HEK293 (cell line): Measurements from ENCODE around the gene PTGDR2.

ENCODE experiments used
- CTCF ChIA-PET: fragments of 350-600 bp; formaldehyde crosslinking; extraction: SDS; loops from one replicate; lab custom pipeline; 2021; ENCODE audit warnings: antibody characterized with exemption; lab: Yijun Ruan, JAX
- POLR2A ChIA-PET: fragments of 300-600 bp; formaldehyde crosslinking; extraction: SDS; loops from one replicate; lab custom pipeline; 2020; ENCODE audit warnings: antibody characterized with exemption, inconsistent platforms; lab: Yijun Ruan, JAX
- H3K27ac ChIP-seq: fragments of 200-500 bp; sonication (Bioruptor generic); 2 replicates; pipeline ENCODE4 v1.5.1; 2014; ENCODE audit warnings: low read depth, low read length, control low read depth, inconsistent platforms; ENCODE audit errors: extremely low read depth
- H3K36me3 ChIP-seq, 2 experiments: fragments of 200-500 bp in 1 of 2; sonication (Bioruptor generic) in 1 of 2; 1 replicate in 1 of 2; 2 replicates in 1 of 2; pipeline ENCODE4 v1.5.1; 2014 to 2017; ENCODE audit warnings: inconsistent platforms in 2 of 2, low read length in 2 of 2; ENCODE audit not compliant: control insufficient read depth in 2 of 2, insufficient read depth in 1 of 2
- H3K4me1 ChIP-seq: fragments of 200-500 bp; sonication (Bioruptor generic); 2 replicates; pipeline ENCODE4 v1.5.1; 2014; ENCODE audit warnings: mild to moderate bottlenecking, low read length, inconsistent platforms; ENCODE audit not compliant: control insufficient read depth, insufficient read depth
- H3K4me3 ChIP-seq: 2 replicates; pipeline ENCODE4 v1.5.1; 2011; ENCODE audit warnings: low read depth, mild to moderate bottlenecking, control low read depth, low read length, moderate library complexity
- H3K9me3 ChIP-seq: fragments of 200-500 bp; sonication (Bioruptor generic); 2 replicates; pipeline ENCODE4 v1.5.1; 2014; ENCODE audit warnings: low read depth, low read length, inconsistent platforms; ENCODE audit not compliant: control insufficient read depth, insufficient read depth
- CTCF ChIP-seq: fragments of 450-650 bp; formaldehyde crosslinking; IDR thresholded peaks from 2 replicates; pipeline ENCODE4 v1.5.1; 2016; ENCODE audit warnings: missing biosample characterization, missing genetic modification characterization
- GLIS2 ChIP-seq: fragments of 450-650 bp; formaldehyde crosslinking; IDR thresholded peaks from 2 replicates; pipeline ENCODE4 v1.5.1; 2016; ENCODE audit warnings: missing biosample characterization, missing genetic modification characterization
- SCRT1 ChIP-seq: fragments of 450-650 bp; formaldehyde crosslinking; IDR thresholded peaks from 2 replicates; pipeline ENCODE4 v1.5.1; 2016; ENCODE audit warnings: missing biosample characterization, missing genetic modification characterization, borderline replicate concordance
- ZBTB17 ChIP-seq: fragments of 450-650 bp; formaldehyde crosslinking; IDR thresholded peaks from 2 replicates; pipeline ENCODE4 v1.5.1; 2016; ENCODE audit warnings: missing biosample characterization, missing genetic modification characterization
- ZFP37 ChIP-seq: fragments of 450-650 bp; formaldehyde crosslinking; IDR thresholded peaks from 2 replicates; pipeline ENCODE4 v1.5.1; 2016; ENCODE audit warnings: missing biosample characterization, missing genetic modification characterization
- ZFP69B ChIP-seq: fragments of 450-650 bp; formaldehyde crosslinking; IDR thresholded peaks from 2 replicates; pipeline ENCODE4 v1.5.1; 2016; ENCODE audit warnings: missing biosample characterization, missing genetic modification characterization
- ZNF114 ChIP-seq: fragments of 450-650 bp; formaldehyde crosslinking; IDR thresholded peaks from 2 replicates; pipeline ENCODE4 v1.5.0; 2017; ENCODE audit warnings: missing biosample characterization, missing genetic modification characterization
- ZNF138 ChIP-seq: fragments of 450-650 bp; formaldehyde crosslinking; IDR thresholded peaks from 2 replicates; pipeline ENCODE4 v1.5.1; 2016; ENCODE audit warnings: missing biosample characterization, missing genetic modification characterization, borderline replicate concordance
- ZNF175 ChIP-seq: fragments of 450-650 bp; formaldehyde crosslinking; IDR thresholded peaks from 2 replicates; pipeline ENCODE4 v1.5.1; 2016; ENCODE audit warnings: missing biosample characterization, missing genetic modification characterization
- ZNF18 ChIP-seq: fragments of 450-650 bp; formaldehyde crosslinking; IDR thresholded peaks from 2 replicates; pipeline ENCODE4 v1.5.1; 2016; ENCODE audit warnings: missing biosample characterization, missing genetic modification characterization
- ZNF184 ChIP-seq: fragments of 450-650 bp; IDR thresholded peaks from 2 replicates; pipeline ENCODE4 v1.5.1; 2018; ENCODE audit warnings: missing biosample characterization, mild to moderate bottlenecking, missing genetic modification characterization
- ZNF23 ChIP-seq: fragments of 450-650 bp; formaldehyde crosslinking; IDR thresholded peaks from 2 replicates; pipeline ENCODE4 v1.5.1; 2016; ENCODE audit warnings: missing biosample characterization, missing genetic modification characterization, borderline replicate concordance
- ZNF423 ChIP-seq: fragments of 450-650 bp; formaldehyde crosslinking; IDR thresholded peaks from 2 replicates; pipeline ENCODE4 v1.5.1; 2016; ENCODE audit warnings: missing biosample characterization, missing genetic modification characterization
- ZNF513 ChIP-seq: fragments of 450-650 bp; IDR thresholded peaks from 2 replicates; pipeline ENCODE4 v1.5.1; 2018; ENCODE audit warnings: missing biosample characterization, missing genetic modification characterization
- ZNF548 ChIP-seq: fragments of 450-650 bp; formaldehyde crosslinking; IDR thresholded peaks from 2 replicates; pipeline ENCODE4 v1.5.1; 2016; ENCODE audit warnings: missing biosample characterization, missing genetic modification characterization
- ZNF621 ChIP-seq: fragments of 450-650 bp; formaldehyde crosslinking; IDR thresholded peaks from 2 replicates; pipeline ENCODE4 v1.5.1; 2017; ENCODE audit warnings: missing biosample characterization, missing genetic modification characterization
- ZNF624 ChIP-seq: fragments of 450-650 bp; formaldehyde crosslinking; IDR thresholded peaks from 2 replicates; pipeline ENCODE4 v1.5.1; 2017; ENCODE audit warnings: missing biosample characterization, missing genetic modification characterization
- ZNF677 ChIP-seq: fragments of 450-650 bp; IDR thresholded peaks from 2 replicates; pipeline ENCODE4 v1.5.0; 2018; ENCODE audit warnings: missing biosample characterization, mild to moderate bottlenecking, missing genetic modification characterization, moderate library complexity

PTGDR2 gene

GRCh38 chr11:60864856-60865513 lies 9.2 kb upstream of the PTGDR2 start:
- no peak overlapping the region for H3K4me3 ChIP-seq
- H3K27ac ChIP-seq: no peak overlapping the region
- POLR2A ChIA-PET: no interaction called here
- no peak for TF ChIP-seq CTCF
- TF ChIP-seq, all 188 proteins: peak for 0
- CTCF ChIA-PET: interaction anchor here (0.6 to 1.0 kb wide), 2 partner anchors 34 to 87 kb away, joined by 3 read pairs; no protein-coding TSS in a partner anchor
- no peaks in the 10 kb centered on the region for H3K36me3 ChIP-seq
- no peaks in the 10 kb centered on the region for H3K4me1 ChIP-seq
- no peaks in the 10 kb centered on the region for H3K9me3 ChIP-seq

- H3K9me3 ChIP-seq: no peaks in the 10 kb centered on the region
- no peak overlapping the region for H3K27ac ChIP-seq
- TF ChIP-seq ZNF114 (tag by site-specific recombination) (no peak), ZFP69B (tag by site-specific recombination) (no peak), ZNF423 (no peak), ZNF513 (tag by site-specific recombination) (no peak), ZNF624 (tag by site-specific recombination) (no peak), ZFP37 (tag by site-specific recombination) (no peak), ZNF184 (tag by site-specific recombination) (no peak), ZNF677 (tag by site-specific recombination) (no peak), ZNF621 (tag by site-specific recombination) (no peak), ZNF18 (tag by site-specific recombination) (no peak), ZNF175 (tag by site-specific recombination) (no peak), ZBTB17 (tag by site-specific recombination) (no peak), SCRT1 (tag by site-specific recombination) (no peak), GLIS2 (tag by site-specific recombination) (no peak), ZNF138 (no peak), ZNF23 (tag by site-specific recombination) (no peak), ZNF548 (tag by site-specific recombination) (no peak)
- POLR2A ChIA-PET: no interaction called here
- no peaks in the 10 kb centered on the region for H3K4me1 ChIP-seq
- H3K4me3 ChIP-seq: no peak overlapping the region
- CTCF ChIA-PET: no interaction called here
- no peaks in the 10 kb centered on the region for H3K36me3 ChIP-seq
Measured at GRCh38 chr11:60863550-60864521, 8.1 kb upstream of the PTGDR2 start.
